ENCODE results near the gene FAS. TPM values are rescaled to one million over a fixed set of nuclear protein-coding genes. Genes with fewer than 3 reads are reported as not detected.

Gene FAS
- total and polyA plus RNA-seq, 2 donors (not counting 1 experiment from before 2014, with no cell fraction given), result 11.5 to 12.4 TPM

DNA sequence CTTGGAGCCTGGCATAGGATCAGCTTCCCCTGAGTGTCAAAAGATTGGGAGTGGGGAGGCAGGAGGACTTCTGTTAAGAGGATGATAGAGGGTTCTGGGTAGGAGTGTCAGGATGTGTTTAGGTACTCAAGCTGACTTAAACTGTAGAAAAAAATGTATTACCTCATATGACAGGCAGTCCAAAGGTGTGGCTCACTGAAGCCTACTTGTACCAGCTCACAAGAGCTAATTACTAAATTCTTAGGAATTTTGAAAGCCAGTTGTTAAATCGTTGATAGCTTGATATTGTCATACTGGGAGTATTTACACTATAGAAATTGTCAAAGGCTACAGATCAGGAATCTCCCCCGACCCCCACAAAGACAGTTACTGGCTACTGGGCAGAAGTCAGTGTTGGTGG, 32.1 kb downstream of the FAS start:
- Mint-ChIP-seq H3K9me3 (ENCODE audit: insufficient read depth) (peaks cover 4% of the 10 kb centered on the region), H3K27ac (no peak overlapping the region), H3K4me1 (no peaks in the 10 kb centered on the region), H3K27me3 (no peaks in the 10 kb centered on the region), H3K4me3 (no peak overlapping the region)
- Histone ChIP-seq H3K4me3 (ENCODE audit: control extremely low read depth in 1 of 5, extremely low read depth in 1 of 5, insufficient read depth in 1 of 5, low read depth in 2 of 5, low read length in 4 of 5) (no peak overlapping the region), H3K27me3 (replicated peaks in 1 of 4; ENCODE audit: control extremely low read depth in 1 of 4, control insufficient read depth in 3 of 4, insufficient read depth in 4 of 4, low read length in 3 of 4) (no peaks in the 10 kb centered on the region), H3K4me1 (ENCODE audit: control insufficient read depth in 2 of 2, insufficient read depth in 2 of 2, low read length in 2 of 2) (no peaks in the 10 kb centered on the region), H3K9ac (ENCODE audit: low read length) (no peak overlapping the region), H3K27ac (ENCODE audit: low read length in 2 of 2) (no peak overlapping the region), H2AFZ (ENCODE audit: insufficient read depth, low read depth, low read length, poor library complexity, severe bottlenecking) (no peak overlapping the region), H3K36me3 (replicated peaks in 1 of 2; ENCODE audit: control extremely low read depth in 1 of 2, control insufficient read depth in 1 of 2, extremely low read depth in 1 of 2, insufficient read depth in 2 of 2, low read length in 1 of 2) (peaks cover 3 to 4% of the 10 kb centered on the region in 2 experiments), H3K4me2 (replicated peaks; ENCODE audit: low read depth, low read length, poor library complexity, severe bottlenecking) (no peak overlapping the region), H3K9me3 (ENCODE audit: control extremely low read depth in 1 of 3, control insufficient read depth in 2 of 3, insufficient read depth in 1 of 3, low read length in 2 of 3) (peaks cover 0 to 12% (median 12%) of the 10 kb centered on the region in 3 donors), H3K79me2 (ENCODE audit: control insufficient read depth, insufficient read depth, low read length) (no peaks in the 10 kb centered on the region), H4K20me1 (ENCODE audit: control insufficient read depth, insufficient read depth, low read length, poor library complexity, severe bottlenecking) (no peaks in the 10 kb centered on the region)
- WGBS (ENCODE audit: insufficient coverage), result no CpG with 5 or more reads among the region's 2 CpGs
- ChIA-PET CTCF (interaction anchor here (0.6 kb wide), 1 partner anchor 144 kb away, joined by 3 read pairs; no protein-coding TSS in a partner anchor), POLR2A (no interaction called here)
- DNase-seq (no peak), ATAC-seq (ENCODE audit: low read depth) (no peak)
- no peak for TF ChIP-seq EZH2 (IDR thresholded peaks at IDR 0.05; ENCODE audit: borderline replicate concordance, insufficient read depth, low read depth, low read length, poor library complexity, severe bottlenecking)
- TF ChIP-seq, protein P1, sequence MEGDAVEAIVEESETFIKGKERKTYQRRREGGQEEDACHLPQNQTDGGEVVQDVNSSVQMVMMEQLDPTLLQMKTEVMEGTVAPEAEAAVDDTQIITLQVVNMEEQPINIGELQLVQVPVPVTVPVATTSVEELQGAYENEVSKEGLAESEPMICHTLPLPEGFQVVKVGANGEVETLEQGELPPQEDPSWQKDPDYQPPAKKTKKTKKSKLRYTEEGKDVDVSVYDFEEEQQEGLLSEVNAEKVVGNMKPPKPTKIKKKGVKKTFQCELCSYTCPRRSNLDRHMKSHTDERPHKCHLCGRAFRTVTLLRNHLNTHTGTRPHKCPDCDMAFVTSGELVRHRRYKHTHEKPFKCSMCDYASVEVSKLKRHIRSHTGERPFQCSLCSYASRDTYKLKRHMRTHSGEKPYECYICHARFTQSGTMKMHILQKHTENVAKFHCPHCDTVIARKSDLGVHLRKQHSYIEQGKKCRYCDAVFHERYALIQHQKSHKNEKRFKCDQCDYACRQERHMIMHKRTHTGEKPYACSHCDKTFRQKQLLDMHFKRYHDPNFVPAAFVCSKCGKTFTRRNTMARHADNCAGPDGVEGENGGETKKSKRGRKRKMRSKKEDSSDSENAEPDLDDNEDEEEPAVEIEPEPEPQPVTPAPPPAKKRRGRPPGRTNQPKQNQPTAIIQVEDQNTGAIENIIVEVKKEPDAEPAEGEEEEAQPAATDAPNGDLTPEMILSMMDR (IDR thresholded peaks at IDR 0.05), result no peak
- intact Hi-C loops (cut with micrococcal nuclease), result no loop called here

DNA sequence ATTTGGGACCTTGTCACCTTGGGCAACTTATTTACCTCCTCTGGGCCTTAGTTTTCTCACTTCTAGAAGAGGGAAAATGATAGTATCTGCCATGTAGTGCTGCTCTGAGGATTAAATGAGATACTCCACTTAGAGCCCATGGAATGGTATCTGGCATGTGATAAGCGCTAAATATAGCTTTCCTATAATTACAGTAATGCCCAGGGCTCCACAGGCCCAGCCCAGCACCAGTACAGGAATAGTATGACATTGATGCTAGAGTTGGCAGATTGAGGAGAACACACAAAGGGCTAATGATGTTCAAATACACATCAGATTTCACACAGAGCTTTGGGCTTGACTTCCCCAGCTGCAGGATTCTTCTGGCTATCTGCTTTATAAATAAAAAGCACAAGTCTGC, 34.9 kb downstream of the FAS start:
- Histone ChIP-seq H3K9ac (ENCODE audit: low read length) (no peak overlapping the region), H3K36me3 (replicated peaks in 1 of 2; ENCODE audit: control extremely low read depth in 1 of 2, control insufficient read depth in 1 of 2, extremely low read depth in 1 of 2, insufficient read depth in 2 of 2, low read length in 1 of 2) (peaks cover 2% of the 10 kb centered on the region in 2 experiments), H3K4me1 (ENCODE audit: control insufficient read depth in 2 of 2, insufficient read depth in 2 of 2, low read length in 2 of 2) (no peaks in the 10 kb centered on the region), H3K4me2 (replicated peaks; ENCODE audit: low read depth, low read length, poor library complexity, severe bottlenecking) (no peak overlapping the region), H2AFZ (ENCODE audit: insufficient read depth, low read depth, low read length, poor library complexity, severe bottlenecking) (no peak overlapping the region), H3K79me2 (ENCODE audit: control insufficient read depth, insufficient read depth, low read length) (no peaks in the 10 kb centered on the region), H3K9me3 (ENCODE audit: control extremely low read depth in 1 of 3, control insufficient read depth in 2 of 3, insufficient read depth in 1 of 3, low read length in 2 of 3) (peaks cover 0 to 5% (median 3%) of the 10 kb centered on the region in 3 donors), H4K20me1 (ENCODE audit: control insufficient read depth, insufficient read depth, low read length, poor library complexity, severe bottlenecking) (no peaks in the 10 kb centered on the region), H3K27me3 (replicated peaks in 1 of 4; ENCODE audit: control extremely low read depth in 1 of 4, control insufficient read depth in 3 of 4, insufficient read depth in 4 of 4, low read length in 3 of 4) (no peaks in the 10 kb centered on the region), H3K27ac (ENCODE audit: low read length in 2 of 2) (no peak overlapping the region), H3K4me3 (ENCODE audit: control extremely low read depth in 1 of 5, extremely low read depth in 1 of 5, insufficient read depth in 1 of 5, low read depth in 2 of 5, low read length in 4 of 5) (no peak overlapping the region)
- Mint-ChIP-seq H3K27ac (no peak overlapping the region), H3K9me3 (ENCODE audit: insufficient read depth) (peaks cover 3% of the 10 kb centered on the region), H3K4me1 (peaks cover 4% of the 10 kb centered on the region), H3K27me3 (no peaks in the 10 kb centered on the region), H3K4me3 (no peak overlapping the region)
- intact Hi-C loops (cut with micrococcal nuclease), result loop anchor here (5.0 kb wide), 1 partner anchor 33 kb away; the partner anchor contains the start of gene FAS
- POLR2A ChIA-PET, result no interaction called here
- DNase-seq (no peak), ATAC-seq (ENCODE audit: low read depth) (no peak)
- no CpG with 5 or more reads among the region's 1 CpG for WGBS (ENCODE audit: insufficient coverage)
- CTCF ChIA-PET, result interaction anchor here (1.2 to 4.2 kb wide), 3 partner anchors 11 to 189 kb away, joined by 3 to 26 read pairs (median 3); no protein-coding TSS in a partner anchor
- TF ChIP-seq, protein P1 (IDR thresholded peaks at IDR 0.05), result no peak
- TF ChIP-seq EZH2 (IDR thresholded peaks at IDR 0.05; ENCODE audit: borderline replicate concordance, insufficient read depth, low read depth, low read length, poor library complexity, severe bottlenecking), result no peak

Data from B cell (primary cell).